Measurements from ENCODE around the gene KYAT1.

KYAT1 gene

DNA sequence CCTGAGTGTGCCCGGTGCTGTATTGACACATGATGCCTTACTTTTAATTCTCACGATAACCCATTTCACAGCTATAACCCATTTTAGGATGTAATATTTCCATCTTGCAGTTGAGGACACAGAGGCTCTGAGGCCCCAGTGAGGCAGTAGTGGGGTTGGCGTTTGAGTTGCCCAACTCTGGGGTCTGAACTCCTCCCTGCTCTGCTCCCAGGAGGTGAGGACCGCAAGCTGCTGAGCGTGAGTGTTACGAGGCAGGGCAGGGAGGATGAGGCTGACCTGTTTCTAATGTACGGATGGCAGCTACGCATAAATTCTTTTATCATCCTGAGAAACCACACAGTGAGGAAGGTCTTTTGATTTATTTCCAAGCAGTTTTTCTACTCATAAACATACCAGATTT, 11.6 kb upstream of the KYAT1 start:
- Histone ChIP-seq H3K27me3 (ENCODE audit: insufficient read depth, low read depth, severe bottlenecking) (no peaks in the 10 kb centered on the region), H3K36me3 (peaks cover 86% of the 10 kb centered on the region), H3K9me3 (ENCODE audit: severe bottlenecking) (no peaks in the 10 kb centered on the region), H3K27ac (no peak overlapping the region), H3K4me3 (ENCODE audit: low read depth, low read length) (no peak overlapping the region)
- TF ChIP-seq, protein P1, sequence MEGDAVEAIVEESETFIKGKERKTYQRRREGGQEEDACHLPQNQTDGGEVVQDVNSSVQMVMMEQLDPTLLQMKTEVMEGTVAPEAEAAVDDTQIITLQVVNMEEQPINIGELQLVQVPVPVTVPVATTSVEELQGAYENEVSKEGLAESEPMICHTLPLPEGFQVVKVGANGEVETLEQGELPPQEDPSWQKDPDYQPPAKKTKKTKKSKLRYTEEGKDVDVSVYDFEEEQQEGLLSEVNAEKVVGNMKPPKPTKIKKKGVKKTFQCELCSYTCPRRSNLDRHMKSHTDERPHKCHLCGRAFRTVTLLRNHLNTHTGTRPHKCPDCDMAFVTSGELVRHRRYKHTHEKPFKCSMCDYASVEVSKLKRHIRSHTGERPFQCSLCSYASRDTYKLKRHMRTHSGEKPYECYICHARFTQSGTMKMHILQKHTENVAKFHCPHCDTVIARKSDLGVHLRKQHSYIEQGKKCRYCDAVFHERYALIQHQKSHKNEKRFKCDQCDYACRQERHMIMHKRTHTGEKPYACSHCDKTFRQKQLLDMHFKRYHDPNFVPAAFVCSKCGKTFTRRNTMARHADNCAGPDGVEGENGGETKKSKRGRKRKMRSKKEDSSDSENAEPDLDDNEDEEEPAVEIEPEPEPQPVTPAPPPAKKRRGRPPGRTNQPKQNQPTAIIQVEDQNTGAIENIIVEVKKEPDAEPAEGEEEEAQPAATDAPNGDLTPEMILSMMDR (IDR thresholded peaks at IDR 0.05; ENCODE audit: low read depth, low read length) = no peak
- no peak for DNase-seq

- Histone ChIP-seq H3K27ac (no peak overlapping the region), H3K27me3 (ENCODE audit: insufficient read depth, low read depth, severe bottlenecking) (no peaks in the 10 kb centered on the region), H3K9me3 (ENCODE audit: severe bottlenecking) (no peaks in the 10 kb centered on the region), H3K36me3 (peaks cover 89% of the 10 kb centered on the region), H3K4me3 (ENCODE audit: low read depth, low read length) (no peak overlapping the region)
- TF ChIP-seq, protein P1 (IDR thresholded peaks at IDR 0.05; ENCODE audit: low read depth, low read length) = no peak
- no peak for DNase-seq
Observed at GRCh38 chr9:128892221-128892921, 10.6 kb upstream of the KYAT1 start.

DNA sequence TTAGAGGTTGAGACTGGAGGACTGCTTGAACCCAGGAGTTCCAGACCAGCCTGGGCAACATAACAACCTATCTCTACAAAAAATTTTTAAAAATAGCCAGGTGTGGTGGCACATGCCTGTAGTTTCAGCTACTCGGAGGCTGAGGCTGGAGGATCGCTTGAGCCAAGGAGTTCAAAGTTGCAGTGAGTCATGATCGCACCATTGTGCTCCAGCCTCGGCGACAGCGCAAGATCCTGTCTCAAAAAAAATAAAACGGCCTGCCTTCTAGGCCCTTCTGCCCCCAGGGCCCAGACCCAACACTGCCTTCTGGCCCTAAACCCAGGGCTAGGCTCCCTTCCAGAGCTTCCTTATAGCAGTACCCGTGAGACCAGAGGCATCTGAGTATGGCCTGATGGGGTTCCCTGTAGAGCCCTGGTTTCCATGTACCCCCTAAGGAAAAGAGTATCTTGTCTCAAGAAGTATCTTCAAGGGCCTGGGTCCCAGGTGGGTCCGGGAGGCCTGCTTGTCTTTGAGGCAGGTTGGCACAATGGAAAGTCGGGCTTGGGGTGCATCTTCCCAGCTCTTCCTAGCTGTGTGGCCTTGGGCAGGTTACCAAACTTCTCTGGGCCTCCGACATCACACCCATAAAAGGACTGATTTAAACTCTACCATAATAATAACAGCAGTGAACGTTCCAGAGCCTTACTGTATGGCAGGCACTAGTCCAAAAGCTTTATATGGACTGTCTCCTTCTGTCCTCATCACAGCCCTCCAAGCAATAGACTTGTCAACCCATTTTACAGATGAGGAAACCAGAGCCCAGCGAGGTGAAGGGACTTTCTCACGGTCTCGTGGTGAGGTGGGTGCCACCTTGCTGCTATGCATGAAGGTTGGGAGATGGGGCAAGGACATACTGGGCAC, 9.8 kb upstream of the KYAT1 start:
- Histone ChIP-seq H3K9me3 (ENCODE audit: severe bottlenecking) (no peaks in the 10 kb centered on the region), H3K4me3 (ENCODE audit: low read depth, low read length) (no peak overlapping the region), H3K27ac (no peak overlapping the region), H3K36me3 (peaks cover 89% of the 10 kb centered on the region), H3K27me3 (ENCODE audit: insufficient read depth, low read depth, severe bottlenecking) (no peaks in the 10 kb centered on the region)
- DNase-seq = no peak
- TF ChIP-seq, protein P1 (IDR thresholded peaks at IDR 0.05; ENCODE audit: low read depth, low read length) = no peak

GRCh38 chr9:128887914-128888350, 6.2 kb upstream of the KYAT1 start:
- no peaks in the 10 kb centered on the region for H3K27me3 ChIP-seq (ENCODE audit: insufficient read depth, low read depth, severe bottlenecking)
- no peak overlapping the region for H3K4me3 ChIP-seq (ENCODE audit: low read depth, low read length)
- DNase-seq = no peak
- TF ChIP-seq, protein P1 (IDR thresholded peaks at IDR 0.05; ENCODE audit: low read depth, low read length) = no peak
- peaks cover 87% of the 10 kb centered on the region for H3K36me3 ChIP-seq
- H3K9me3 ChIP-seq (ENCODE audit: severe bottlenecking) = no peaks in the 10 kb centered on the region
- no peak overlapping the region for H3K27ac ChIP-seq

GRCh38 chr9:128887049-128887448, 5.3 kb upstream of the KYAT1 start:
- H3K36me3 ChIP-seq = peaks cover 78% of the 10 kb centered on the region
- TF ChIP-seq, protein P1 (IDR thresholded peaks at IDR 0.05; ENCODE audit: low read depth, low read length) = no peak

More at GRCh38 chr9:128887049-128887448, 5.3 kb upstream of the KYAT1 start:
- no peaks in the 10 kb centered on the region for H3K9me3 ChIP-seq (ENCODE audit: severe bottlenecking)
- no peak overlapping the region for H3K27ac ChIP-seq
- H3K27me3 ChIP-seq (ENCODE audit: insufficient read depth, low read depth, severe bottlenecking) = no peaks in the 10 kb centered on the region
- no peak overlapping the region for H3K4me3 ChIP-seq (ENCODE audit: low read depth, low read length)
- DNase-seq = no peak

Measured in WERI-Rb-1 (cell line).